Fibroblast of peridontal ligament (primary cell): Measurements from ENCODE around the gene PRKCZ.
A peak's percentile ranks its signal among the peaks of the same experiment; 100 is the strongest.

Source experiments
- DNase-seq: peaks from one replicate; pipeline ENCODE4 v3.0.0-alpha.2; 2010; ENCODE audit errors: extremely low read depth

The PRKCZ gene

DNA sequence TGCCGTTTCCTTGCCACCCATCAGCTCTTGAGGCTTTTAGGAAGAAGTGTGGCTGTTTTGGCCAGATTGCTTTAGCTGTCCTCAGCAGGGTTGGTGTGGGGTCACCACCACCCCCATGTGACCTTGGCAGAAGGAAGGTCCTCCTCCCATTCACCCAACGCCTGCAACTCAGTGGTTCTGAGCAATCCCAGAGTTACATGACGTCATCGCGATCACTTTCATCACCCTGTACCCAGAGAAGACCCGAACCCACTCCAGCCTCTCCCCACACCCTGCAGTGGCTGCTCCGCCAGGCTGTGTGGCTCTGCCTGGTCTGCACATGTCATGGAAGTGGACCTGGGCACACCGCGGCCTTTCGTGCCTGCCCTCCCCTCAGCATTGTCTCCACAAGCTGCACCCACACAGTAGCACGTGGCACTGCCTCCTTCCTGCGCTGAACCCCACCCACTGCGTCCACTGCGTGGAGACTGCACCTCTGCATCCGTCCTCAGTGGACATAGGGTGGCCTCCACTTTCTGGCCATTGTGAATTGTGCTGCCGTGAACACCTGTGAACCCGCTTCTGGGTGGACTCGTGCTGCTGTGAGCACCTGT, 127.8 kb downstream of the PRKCZ start:
- DNase-seq: no peak

- DNase-seq: no peak
Measured at GRCh38 chr1:2178875-2179274, 128.7 kb downstream of the PRKCZ start.

GRCh38 chr1:2179283-2180013, 129.2 kb downstream of the PRKCZ start:
- DNase-seq: no peak

DNA sequence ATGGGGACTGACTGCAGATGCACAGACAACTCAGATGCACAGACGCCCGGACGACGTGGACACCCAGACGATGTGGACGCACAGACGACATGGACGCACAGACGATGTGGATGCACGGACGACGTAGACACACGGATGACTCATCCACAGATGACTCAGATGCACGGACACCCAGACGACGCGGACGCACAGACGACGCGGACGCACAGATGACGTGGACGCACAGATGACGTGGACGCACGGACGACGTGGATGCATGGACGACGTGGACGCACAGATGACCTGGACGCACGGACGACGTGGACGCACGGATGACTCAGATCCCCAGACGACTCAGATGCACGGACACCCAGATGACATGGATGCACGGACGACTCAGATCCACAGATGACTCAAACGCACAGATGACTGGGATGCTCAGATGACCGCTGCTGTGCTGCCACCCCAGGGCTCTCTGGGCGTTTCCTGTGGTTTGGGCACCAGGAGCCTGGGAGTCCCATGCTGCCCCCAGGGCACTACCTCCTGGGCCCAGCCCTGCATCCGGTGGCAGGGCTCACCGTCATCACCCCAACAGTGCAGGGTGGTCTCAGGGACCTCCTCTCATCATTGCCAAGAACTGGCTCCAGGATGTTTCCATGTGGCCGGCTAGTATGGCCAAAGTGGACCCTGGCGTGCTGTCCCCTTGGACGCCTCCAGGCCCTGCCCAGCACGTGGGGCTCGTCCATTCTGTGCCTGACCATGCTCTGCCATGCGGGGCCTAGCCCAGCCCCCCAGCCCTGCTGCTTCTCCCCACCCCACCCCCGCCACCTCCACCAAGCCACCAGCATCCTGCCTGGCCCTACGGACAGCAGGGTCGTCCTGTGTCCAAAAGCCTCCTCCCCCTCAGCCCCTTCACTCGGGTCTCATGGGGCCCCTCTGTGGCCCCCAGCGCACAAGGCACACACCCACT, 130.4 kb downstream of the PRKCZ start:
- no peak for DNase-seq

DNA sequence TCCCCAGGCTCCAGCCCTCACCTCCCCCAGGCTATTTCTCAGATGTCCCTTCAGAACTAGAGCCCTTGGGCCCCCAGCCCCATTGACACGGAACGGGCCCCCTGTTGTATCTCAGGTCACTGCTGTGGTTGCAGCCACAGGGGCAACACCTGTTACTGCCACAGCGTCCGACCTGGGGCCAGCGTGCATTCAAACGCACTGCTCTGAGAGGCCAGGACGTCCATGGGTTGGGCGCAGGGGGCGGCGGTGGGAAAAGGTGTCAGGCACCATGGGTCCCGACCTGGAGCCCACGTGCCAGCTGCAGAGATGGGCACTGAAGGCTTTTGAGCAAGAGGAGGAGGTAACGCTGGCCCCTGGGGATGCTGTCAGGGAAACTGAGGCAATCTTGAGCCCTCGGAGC, 131.1 kb downstream of the PRKCZ start:
- no peak for DNase-seq

GRCh38 chr1:2181752-2182151, 131.5 kb downstream of the PRKCZ start:
- no peak for DNase-seq

- no peak for DNase-seq
Measured at GRCh38 chr1:2182376-2182775, 132.2 kb downstream of the PRKCZ start.

DNA sequence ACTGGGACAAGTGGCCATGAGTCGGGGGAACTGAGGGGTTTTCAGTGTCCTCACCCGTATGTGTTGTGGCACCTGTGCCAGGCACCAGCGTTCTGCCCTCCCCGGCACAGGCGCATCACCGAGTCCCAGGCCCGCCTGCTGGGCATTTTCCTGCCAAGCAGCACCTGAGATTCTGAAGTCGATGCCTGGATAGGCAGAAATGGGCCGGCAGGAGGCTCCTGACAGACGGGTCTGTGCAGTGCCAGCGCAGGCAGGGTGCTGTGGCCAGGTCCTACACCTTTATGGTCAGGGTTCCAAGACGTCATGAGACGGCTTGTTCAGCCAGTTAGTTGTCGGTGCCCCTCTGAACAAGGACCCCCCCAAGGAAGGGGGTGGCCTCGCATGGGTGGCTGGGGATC, 133.7 kb downstream of the PRKCZ start:
- no peak for DNase-seq

DNA sequence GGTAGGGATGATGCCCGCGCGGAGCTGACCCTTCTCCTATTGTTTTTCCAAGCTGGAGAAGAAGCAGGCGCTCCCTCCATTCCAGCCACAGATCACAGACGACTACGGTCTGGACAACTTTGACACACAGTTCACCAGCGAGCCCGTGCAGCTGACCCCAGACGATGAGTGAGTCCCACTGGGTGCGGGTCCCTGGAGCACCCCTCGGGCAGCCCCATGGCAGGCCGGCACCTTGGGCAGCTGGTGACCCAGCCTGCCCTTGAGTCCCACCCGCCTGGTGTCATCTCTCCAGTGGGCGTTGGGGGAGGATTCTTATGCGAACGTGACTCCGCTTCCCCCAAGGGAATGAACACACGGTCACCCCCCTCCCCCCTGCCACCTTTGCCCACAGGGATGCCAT, 134.3 kb downstream of the PRKCZ start:
- no peak for DNase-seq

DNA sequence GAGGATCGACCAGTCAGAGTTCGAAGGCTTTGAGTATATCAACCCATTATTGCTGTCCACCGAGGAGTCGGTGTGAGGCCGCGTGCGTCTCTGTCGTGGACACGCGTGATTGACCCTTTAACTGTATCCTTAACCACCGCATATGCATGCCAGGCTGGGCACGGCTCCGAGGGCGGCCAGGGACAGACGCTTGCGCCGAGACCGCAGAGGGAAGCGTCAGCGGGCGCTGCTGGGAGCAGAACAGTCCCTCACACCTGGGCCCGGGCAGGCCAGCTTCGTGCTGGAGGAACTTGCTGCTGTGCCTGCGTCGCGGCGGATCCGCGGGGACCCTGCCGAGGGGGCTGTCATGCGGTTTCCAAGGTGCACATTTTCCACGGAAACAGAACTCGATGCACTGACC, 134.7 kb downstream of the PRKCZ start:
- DNase-seq: no peak

DNA sequence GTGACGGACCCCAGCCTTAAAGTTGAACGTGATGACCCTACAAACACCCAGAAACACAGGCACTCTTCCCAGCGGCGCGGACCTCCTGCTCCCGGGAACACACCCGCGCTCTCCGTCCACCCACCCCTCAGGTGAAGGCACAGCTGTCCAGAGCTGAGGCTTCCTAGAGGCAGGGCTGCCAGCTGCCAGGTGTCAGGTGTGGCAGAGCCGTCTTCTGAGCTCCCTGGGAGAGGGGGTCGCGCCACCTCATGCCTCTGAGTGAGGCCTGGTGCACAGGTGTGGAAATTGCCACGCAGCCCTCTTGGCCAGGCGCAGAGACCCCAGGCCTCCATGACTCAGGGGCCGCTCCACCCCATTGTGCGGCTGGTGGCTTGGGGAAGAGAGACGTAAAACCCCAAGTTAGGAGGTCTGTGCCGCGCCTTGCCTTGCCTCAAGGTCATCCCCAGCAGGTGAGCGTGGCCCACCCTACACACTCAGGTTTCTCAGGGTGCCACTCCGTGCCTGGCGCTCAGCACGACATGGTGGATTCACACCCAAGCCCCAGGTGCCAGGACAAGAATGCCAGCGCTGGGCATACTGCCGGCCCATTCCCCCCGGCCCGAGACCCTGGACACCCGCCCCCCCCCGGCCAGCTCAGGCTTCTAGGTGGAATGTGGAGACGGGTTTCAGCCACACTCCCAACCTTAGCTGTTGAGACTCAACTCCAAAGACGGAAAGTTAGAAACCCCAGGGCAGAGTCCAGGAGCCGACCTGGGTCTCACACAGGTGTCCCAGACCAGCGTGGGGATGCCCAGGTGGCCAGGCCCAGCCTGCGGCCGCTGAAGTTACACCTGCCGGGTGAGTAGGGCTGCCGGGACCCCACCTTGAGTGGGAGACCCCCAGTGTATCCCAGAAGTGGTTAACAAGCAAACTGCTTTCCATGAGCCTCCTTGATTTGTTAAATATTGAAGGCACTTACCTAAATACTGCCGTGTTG, 136.0 kb downstream of the PRKCZ start:
- DNase-seq: no peak

DNA sequence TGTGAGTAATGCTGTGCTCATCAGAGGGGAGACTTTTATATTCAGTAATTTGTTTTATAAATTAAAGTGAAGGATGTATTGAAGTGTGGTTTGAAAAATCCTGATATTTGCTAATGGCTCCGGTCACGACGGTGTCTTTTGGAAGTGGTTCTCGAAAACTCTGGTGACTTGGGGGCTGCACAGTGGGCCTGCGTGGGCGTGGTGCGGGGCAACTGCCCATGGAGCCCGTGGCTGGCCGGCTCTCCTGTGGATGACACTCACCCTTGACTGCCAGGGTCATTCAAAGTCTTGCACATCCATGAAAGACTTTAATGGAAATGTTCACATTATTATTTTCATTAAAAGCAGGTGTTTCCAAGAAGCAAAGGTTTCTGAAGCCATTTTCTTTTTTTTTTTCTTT, 136.7 kb downstream of the PRKCZ start:
- DNase-seq: no peak

- no peak for DNase-seq
Measured at GRCh38 chr1:2187619-2188018, 137.4 kb downstream of the PRKCZ start.

DNA sequence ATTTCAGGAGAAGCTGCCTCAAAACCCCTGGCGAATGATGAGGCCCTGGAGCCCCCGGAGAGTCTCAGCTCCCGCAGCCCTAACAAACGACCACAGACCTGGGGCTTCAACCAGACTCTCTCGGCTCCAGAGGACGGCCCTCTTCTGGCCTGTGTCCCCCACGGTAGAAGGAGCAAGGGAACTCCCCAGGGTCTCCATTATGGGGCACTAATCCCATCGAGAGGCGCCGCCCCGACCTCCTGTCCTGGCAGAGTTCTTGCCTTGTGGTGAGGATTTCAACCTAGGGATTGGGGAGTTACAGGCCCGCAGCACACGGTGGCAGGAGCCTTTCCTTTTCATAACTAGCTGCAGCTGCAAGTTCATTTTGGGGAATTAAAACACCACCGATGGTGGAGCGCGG, 138.1 kb downstream of the PRKCZ start:
- DNase-seq: no peak

- peak; percentile 90 for DNase-seq
Measured at GRCh38 chr1:2189459-2190425, 139.5 kb downstream of the PRKCZ start.

DNA sequence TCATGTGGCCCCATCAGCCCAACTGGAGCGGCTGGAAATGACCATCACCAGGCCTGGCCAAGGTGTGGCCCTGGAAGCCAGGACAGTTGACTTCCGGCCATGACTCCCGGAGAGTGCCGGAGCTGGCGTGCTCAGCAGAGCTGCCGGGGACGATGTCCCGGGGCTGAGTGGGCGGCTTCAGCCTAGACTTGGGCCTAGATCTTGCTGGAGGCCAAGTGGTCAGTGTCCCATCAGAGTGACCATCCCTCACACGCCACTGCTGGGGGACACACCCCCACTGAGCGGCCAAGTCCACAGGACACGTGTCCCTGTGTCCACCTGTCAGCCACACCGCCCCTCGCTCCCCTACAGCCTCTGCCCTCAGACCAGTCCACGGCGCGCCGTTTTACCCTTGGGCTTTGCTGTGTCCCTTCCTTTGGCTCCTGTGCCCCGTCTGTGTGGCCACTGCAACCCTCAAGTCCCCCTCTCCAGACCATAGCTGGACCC, 140.3 kb downstream of the PRKCZ start:
- no peak for DNase-seq

DNA sequence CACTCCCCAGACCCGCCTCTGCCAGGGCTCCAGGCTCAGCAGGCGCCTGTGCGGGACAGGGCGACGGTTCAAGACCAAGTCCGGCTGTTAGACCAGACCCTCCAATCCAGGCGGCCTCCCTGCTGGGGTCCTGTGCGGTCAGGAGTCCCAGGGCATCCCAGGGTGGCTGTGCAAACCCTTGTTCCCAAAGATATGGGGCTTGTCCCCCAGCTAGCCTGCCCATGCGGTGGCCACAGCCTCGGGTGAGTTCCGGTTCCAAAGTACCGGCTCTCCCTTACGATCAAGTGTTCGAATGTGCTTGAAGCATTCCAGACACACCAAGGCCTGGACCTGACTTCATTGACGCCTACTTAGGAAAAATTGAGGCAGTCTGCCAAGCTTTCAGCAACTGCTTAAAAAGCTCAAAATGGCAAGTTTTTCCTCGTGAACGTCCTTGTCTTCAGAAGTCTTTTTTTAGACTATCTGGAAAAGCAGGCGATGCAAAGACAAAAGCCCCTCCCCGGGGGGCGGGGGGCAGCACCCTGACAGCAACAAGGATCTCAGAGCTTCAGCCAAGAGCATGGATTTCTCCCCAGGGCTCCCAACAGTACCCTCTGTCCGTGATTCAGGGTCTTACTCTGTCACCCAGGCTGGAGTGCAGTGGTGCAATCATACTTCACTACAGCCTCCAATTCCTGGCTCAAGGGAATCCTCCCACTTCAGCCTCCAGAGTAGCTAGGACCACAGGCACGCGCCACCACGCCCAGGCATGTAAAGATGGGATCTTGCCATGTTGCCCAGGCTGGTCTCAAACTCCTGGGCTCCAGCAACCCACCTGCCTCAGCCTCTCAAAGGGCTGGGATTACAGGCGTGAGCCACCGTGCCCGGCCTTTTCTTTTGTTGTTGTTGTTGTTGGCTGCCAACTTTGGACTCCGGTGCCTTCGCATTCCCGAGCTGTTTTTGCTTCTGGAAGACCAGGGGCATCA, 142.1 kb downstream of the PRKCZ start:
- peak; percentile 57 for DNase-seq

GRCh38 chr1:2193514-2194281, 143.5 kb downstream of the PRKCZ start:
- no peak for DNase-seq
